ENCODE results near the gene CIP2A. TPM values are rescaled to one million over a fixed set of nuclear protein-coding genes. Genes with fewer than 3 reads are reported as not detected.

The CIP2A gene
- total and polyA plus RNA-seq, 2 of the 8 experiments (the other 6 are each of a cell fraction or from before 2014, with no cell fraction given) = 11.9 to 38.0 TPM

DNA sequence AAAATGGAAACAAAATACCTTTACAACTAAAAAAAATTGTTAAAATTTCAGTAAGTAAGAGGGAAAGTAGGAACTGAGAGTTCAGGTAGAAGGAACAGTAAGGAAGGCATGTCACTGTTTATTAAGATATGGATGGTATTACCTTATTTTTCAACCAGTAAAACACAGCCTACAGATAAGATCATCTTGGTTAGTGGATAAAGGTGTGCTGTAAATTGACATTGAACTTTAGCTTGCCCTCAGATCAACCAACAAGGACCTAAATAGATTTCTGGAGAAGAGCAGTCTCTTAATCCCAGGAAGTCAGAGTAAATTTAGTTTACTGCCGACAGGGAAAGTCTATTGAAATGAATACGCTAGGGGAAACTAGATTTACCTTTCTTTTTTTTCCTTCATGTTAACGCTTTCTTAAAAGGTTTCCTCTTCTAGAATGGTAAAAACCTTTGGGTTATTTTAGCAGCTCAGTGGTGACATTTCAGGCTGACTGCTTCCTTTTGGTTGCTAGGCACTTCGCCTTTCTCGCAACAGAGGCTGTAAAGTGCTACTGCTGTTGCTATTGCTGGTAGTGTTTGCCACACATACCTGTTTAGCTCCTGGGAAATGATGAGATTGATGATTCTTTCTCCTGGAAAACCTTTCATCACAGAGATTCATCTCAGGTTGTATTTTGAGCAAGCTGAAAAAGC lies 13.2 kb upstream of the CIP2A start:
- ChIA-PET CTCF (ENCODE audit: partially characterized antibody) (interaction anchor here (0.5 to 2.5 kb wide), 10 partner anchors 8 to 796 kb away, joined by 3 to 16 read pairs (median 4); partner anchors contain the start of genes CIP2A and DZIP3), POLR2A (ENCODE audit: partially characterized antibody) (interaction anchor here (3.2 kb wide), 1 partner anchor 12 kb away, joined by 25 read pairs; the partner anchor contains the start of genes CIP2A and DZIP3)
- H2AK5ac ChIP-seq (ENCODE audit: low read depth, low read length) = no peak overlapping the region
- no peak overlapping the region for H3K4me3 ChIP-seq (ENCODE audit: extremely low read depth in 1 of 4, insufficient read depth in 2 of 4, low read depth in 3 of 4, low read length in 4 of 4)
- no peak for TF ChIP-seq SRF (IDR thresholded peaks at IDR 0.05; ENCODE audit: low read depth, low read length)
- no peak for TF ChIP-seq CBX8 (IDR thresholded peaks at IDR 0.05; ENCODE audit: borderline replicate concordance, low read depth, low read length)
- H3K4me2 ChIP-seq (ENCODE audit: insufficient read depth in 1 of 2, low read depth in 2 of 2, low read length in 2 of 2) = no peak overlapping the region
- H3K27me3 ChIP-seq (replicated peaks in 1 of 4; ENCODE audit: control insufficient read depth in 3 of 4, extremely low read depth in 1 of 4, insufficient read depth in 3 of 4, low read length in 3 of 4) = no peaks in the 10 kb centered on the region
- H3K4me1 ChIP-seq (replicated peaks in 1 of 4; ENCODE audit: control insufficient read depth in 3 of 4, insufficient read depth in 4 of 4, low read length in 3 of 4) = peaks cover 0 to 3% (median 1%) of the 10 kb centered on the region in 4 experiments; a peak in 2 of 7 replicates
- H3K79me2 ChIP-seq (ENCODE audit: control insufficient read depth in 1 of 2, insufficient read depth in 2 of 2, low read length in 2 of 2) = peaks cover 3 to 37% of the 10 kb centered on the region in 2 experiments; a peak in 3 of 4 replicates
- no peak for DNase-seq (ENCODE audit: low read depth in 1 of 2, low spot score in 2 of 2)
- H2BK5ac ChIP-seq (ENCODE audit: low read depth, low read length) = no peak overlapping the region
- H3K14ac ChIP-seq (ENCODE audit: insufficient read length) = no peak overlapping the region
- peaks cover 0 to 3% (median 0%) of the 10 kb centered on the region in 4 experiments; a peak in 1 of 8 replicates for H3K36me3 ChIP-seq (ENCODE audit: control insufficient read depth in 2 of 4, insufficient read depth in 4 of 4, low read length in 3 of 4)
- H4K20me1 ChIP-seq (replicated peaks in 1 of 2; ENCODE audit: control insufficient read depth in 1 of 2, insufficient read depth in 2 of 2, low read length in 2 of 2) = no peaks in the 10 kb centered on the region
- no peak overlapping the region for H4K91ac ChIP-seq (replicated peaks; ENCODE audit: insufficient read length, low read length)
- H3K56ac ChIP-seq (replicated peaks; ENCODE audit: insufficient read length, low read depth, low read length) = no peak overlapping the region
- no peak overlapping the region for H2BK20ac ChIP-seq (ENCODE audit: low read length)
- no peak overlapping the region for H2AFZ ChIP-seq (ENCODE audit: low read length)
- H3K4ac ChIP-seq (replicated peaks; ENCODE audit: insufficient read length, low read depth, low read length) = no peak overlapping the region
- no peak overlapping the region for H3K18ac ChIP-seq (ENCODE audit: extremely low read depth, low read length)
- WGBS, 2 experiments (ENCODE audit: extremely low coverage in 1 of 2, insufficient coverage in 1 of 2, insufficient read length in 1 of 2, insufficient replicate concordance in 2 of 2, low coverage in 1 of 2, low lambda C conversion rate in 2 of 2, missing lambda C conversion rate in 1 of 2) = 90% methylated on average over 5 of the region's 5 CpGs; no CpG with 5 or more reads in 1 of the 2 experiments
- no peak overlapping the region for H2BK120ac ChIP-seq (replicated peaks; ENCODE audit: low read depth, low read length)
- H3K23me2 ChIP-seq (ENCODE audit: low read depth, low read length) = no peaks in the 10 kb centered on the region
- no peak overlapping the region for H2BK15ac ChIP-seq (ENCODE audit: low read length)
- H4K5ac ChIP-seq (ENCODE audit: insufficient read length, low read depth, low read length) = no peak overlapping the region
- H4K8ac ChIP-seq (ENCODE audit: extremely low read depth, insufficient read depth, low read length) = no peak overlapping the region
- H3K9me3 ChIP-seq (ENCODE audit: insufficient read depth in 2 of 2, low read depth in 1 of 2, low read length in 1 of 2) = no peaks in the 10 kb centered on the region
- FAIRE-seq = no peak
- no peak overlapping the region for H2BK12ac ChIP-seq (ENCODE audit: low read depth, low read length)
- H3K23ac ChIP-seq (ENCODE audit: insufficient read length) = no peak overlapping the region
- no peak overlapping the region for H3K9ac ChIP-seq (replicated peaks in 1 of 4; ENCODE audit: extremely low read depth in 1 of 4, low read depth in 3 of 4, low read length in 3 of 4)
- no peak overlapping the region for H3K27ac ChIP-seq (ENCODE audit: low read depth, low read length)
- no peaks in the 10 kb centered on the region for H3K79me1 ChIP-seq (ENCODE audit: low read depth, low read length)
